Natural killer cell (primary cell): ENCODE data around the gene DAPK1. TPM values are rescaled to one million over a fixed set of nuclear protein-coding genes. Genes with fewer than 3 reads are reported as not detected.

Source experiments
- ATAC-seq, 3 donors: fragments of 150-1000 bp in 2 of 3; fragments of 200-7000 bp in 1 of 3; cut with Tn5 transposase; 1 replicate in 1 of 3; 2 replicates in 2 of 3; pipeline ENCODE4 v1.10.0; 2021; ENCODE audit warnings: mild to moderate bottlenecking in 2 of 3, moderate library complexity in 2 of 3
- DNase-seq, 2 donors: peaks; one replicate each; pipeline versions ENCODE4 v3.0.0 to v3.0.0-alpha.2; 2013 to 2021; ENCODE audit warnings: mixed read lengths in 1 of 2
- H3K27ac ChIP-seq: one replicate; pipeline ENCODE4 v1.5.1; 2013; ENCODE audit warnings: mild to moderate bottlenecking, low read length
- H3K27me3 ChIP-seq: one replicate; pipeline ENCODE4 v1.6.1; 2013; ENCODE audit warnings: low read length; ENCODE audit not compliant: control insufficient read depth, insufficient read depth
- H3K36me3 ChIP-seq: one replicate; pipeline ENCODE4 v1.6.1; 2013; ENCODE audit warnings: low read length; ENCODE audit not compliant: control insufficient read depth, insufficient read depth
- H3K4me1 ChIP-seq: one replicate; pipeline ENCODE4 v1.6.1; 2013; ENCODE audit warnings: low read length; ENCODE audit not compliant: control insufficient read depth, insufficient read depth
- H3K4me3 ChIP-seq: one replicate; pipeline ENCODE4 v1.5.1; 2013; ENCODE audit warnings: low read length
- H3K9me3 ChIP-seq: one replicate; pipeline ENCODE4 v1.6.1; 2013; ENCODE audit warnings: low read length; ENCODE audit not compliant: control insufficient read depth, insufficient read depth
- H3K27ac Mint-ChIP-seq, 2 donors: one replicate each; pipeline ENCODE4 v1.8.0; 2022; ENCODE audit warnings: mild to moderate bottlenecking in 2 of 2, mixed read lengths in 2 of 2, moderate library complexity in 1 of 2
- H3K27me3 Mint-ChIP-seq, 2 donors: one replicate each; pipeline ENCODE4 v1.8.0; 2022; ENCODE audit warnings: low read depth in 2 of 2, mixed read lengths in 2 of 2
- H3K36me3 Mint-ChIP-seq: one replicate; pipeline ENCODE4 v1.8.0; 2022; ENCODE audit warnings: mixed read lengths
- H3K4me1 Mint-ChIP-seq, 2 donors: one replicate each; pipeline ENCODE4 v1.8.0; 2022; ENCODE audit warnings: mixed read lengths in 2 of 2
- H3K4me3 Mint-ChIP-seq: one replicate; pipeline ENCODE4 v1.8.0; 2022; ENCODE audit warnings: mild to moderate bottlenecking, moderate library complexity, mixed read lengths
- H3K9me3 Mint-ChIP-seq, 2 donors: one replicate each; pipeline ENCODE4 v1.8.0; 2022; ENCODE audit warnings: mixed read lengths in 2 of 2
- CTCF ChIP-seq: fragments of 200-600 bp; IDR thresholded peaks from one replicate; pipeline ENCODE4 v1.8.0; 2022; ENCODE audit warnings: antibody characterized with exemption
- WGBS: methylation state at CpG from one replicate; pipeline ENCODE4 v1.1.7; 2013; ENCODE audit warnings: missing lambda C conversion rate; ENCODE audit not compliant: insufficient coverage; 5-methylcytosine and 5-hydroxymethylcytosine counted together
- intact Hi-C: fragments of 100-400 bp; cut with micrococcal nuclease; formaldehyde crosslinking; loops from one replicate; pipeline ENCODE4 v1.14.2; 2022
- total RNA-seq, 4 donors: library from RNA; stranded (reverse); fragments of 120-200 nt in 1 of 4; gene quantifications; one replicate each; pipeline versions ENCODE4 v1.2.3 to v1.2.4, GENCODE V29; 2013 to 2022

The DAPK1 gene
- total RNA-seq, 3 donors from 2014 or later (not counting 1 experiment from before 2014, with no cell fraction given) = 12.2 to 26.5 (median 22.7) TPM

- no peak for DNase-seq
- Mint-ChIP-seq H3K27ac (no peak overlapping the region), H3K4me3 (no peak overlapping the region), H3K4me1 (peaks cover 0 to 7% of the 10 kb centered on the region in 2 donors), H3K36me3 (no peaks in the 10 kb centered on the region), H3K9me3 (no peaks in the 10 kb centered on the region), H3K27me3 (no peaks in the 10 kb centered on the region)
- peaks cover 5% of the 10 kb centered on the region for H3K4me1 ChIP-seq
- H3K27me3 ChIP-seq = no peaks in the 10 kb centered on the region
- H3K27ac ChIP-seq = no peak overlapping the region
- no peaks in the 10 kb centered on the region for H3K36me3 ChIP-seq
- no peaks in the 10 kb centered on the region for H3K9me3 ChIP-seq
- intact Hi-C loops = no loop called here
- TF ChIP-seq CTCF = no peak
- no peak for ATAC-seq
- no peak overlapping the region for H3K4me3 ChIP-seq
- WGBS = 97% methylated on average over 2 of the region's 3 CpGs
Measured at GRCh38 chr9:87646546-87646945, 148.9 kb downstream of the DAPK1 start.

GRCh38 chr9:87647114-87647513, 149.4 kb downstream of the DAPK1 start:
- no peak overlapping the region for H3K4me3 ChIP-seq
- H3K27ac ChIP-seq = no peak overlapping the region
- no peak for TF ChIP-seq CTCF
- Mint-ChIP-seq H3K4me3 (no peak overlapping the region), H3K9me3 (no peaks in the 10 kb centered on the region), H3K27ac (no peak overlapping the region), H3K27me3 (no peaks in the 10 kb centered on the region), H3K36me3 (no peaks in the 10 kb centered on the region), H3K4me1 (peaks cover 0 to 7% of the 10 kb centered on the region in 2 donors)
- H3K9me3 ChIP-seq = no peaks in the 10 kb centered on the region
- H3K27me3 ChIP-seq = no peaks in the 10 kb centered on the region
- peaks cover 5% of the 10 kb centered on the region for H3K4me1 ChIP-seq
- H3K36me3 ChIP-seq = no peaks in the 10 kb centered on the region
- ATAC-seq (no peak), DNase-seq (no peak)
- intact Hi-C loops = no loop called here
- WGBS = 95% methylated on average over 8 of the region's 8 CpGs

- Mint-ChIP-seq H3K27me3 (no peaks in the 10 kb centered on the region), H3K4me3 (no peak overlapping the region), H3K36me3 (no peaks in the 10 kb centered on the region), H3K27ac (no peak overlapping the region), H3K4me1 (no peaks in the 10 kb centered on the region), H3K9me3 (no peaks in the 10 kb centered on the region)
- Histone ChIP-seq H3K4me3 (no peak overlapping the region), H3K9me3 (no peaks in the 10 kb centered on the region), H3K27me3 (no peaks in the 10 kb centered on the region), H3K27ac (no peak overlapping the region), H3K4me1 (no peaks in the 10 kb centered on the region), H3K36me3 (no peaks in the 10 kb centered on the region)
- intact Hi-C loops = no loop called here
- DNase-seq = no peak
- WGBS = 90% methylated on average over 7 of the region's 7 CpGs
- no peak for TF ChIP-seq CTCF
- ATAC-seq = no peak
Measured at GRCh38 chr9:87648606-87649005, 150.9 kb downstream of the DAPK1 start.

- Histone ChIP-seq H3K9me3 (no peaks in the 10 kb centered on the region), H3K4me1 (no peaks in the 10 kb centered on the region), H3K27me3 (no peaks in the 10 kb centered on the region), H3K36me3 (no peaks in the 10 kb centered on the region), H3K4me3 (no peak overlapping the region), H3K27ac (no peak overlapping the region)
- Mint-ChIP-seq H3K27ac (no peak overlapping the region), H3K4me1 (no peaks in the 10 kb centered on the region), H3K4me3 (no peak overlapping the region), H3K36me3 (no peaks in the 10 kb centered on the region), H3K27me3 (no peaks in the 10 kb centered on the region), H3K9me3 (no peaks in the 10 kb centered on the region)
- intact Hi-C loops = no loop called here
- DNase-seq = no peak
- WGBS = 95% methylated on average over 7 of the region's 8 CpGs
- no peak for TF ChIP-seq CTCF
- ATAC-seq = no peak
Measured at GRCh38 chr9:87650611-87651295, 153.1 kb downstream of the DAPK1 start.
